ENCODE data around the gene SNX8. TPM values are rescaled to one million over a fixed set of nuclear protein-coding genes. Genes with fewer than 3 reads are reported as not detected.
"Not testable (repeated sequence)": the region's sequence is repeated elsewhere in the genome, so short reads cannot be mapped to it uniquely, and the experiment has no call there.

Gene SNX8
- total and polyA plus RNA-seq, 5 donors: 32.3 to 44.5 (median 37.6) TPM

GRCh38 chr7:2354186-2354938, 40.1 kb upstream of the SNX8 start, which contains the start of gene EIF3B:
TSS of gene EIF3B (plus strand) at chr7:2354827. CDS start at chr7:2354922, 95 bp downstream.
- intact Hi-C loops (cut with DNase I): loop anchor here in 1 of 4 donors (10.0 kb wide), 1 partner anchor 780 kb away; the partner anchor contains the start of gene PSMG3
- H3K27ac ChIP-seq (ENCODE audit: low read length): peak within 1 kb of the TSS; percentile 98
- DNase-seq (peak; percentile 92 to 96 (median 95)), ATAC-seq (peak; percentile 95 to 96)
- no peaks in the 10 kb centered on the region for H3K27me3 ChIP-seq (ENCODE audit: control insufficient read depth, insufficient read depth)
- H3K4me3 ChIP-seq (ENCODE audit: low read length): peak within 1 kb of the TSS; percentile 79
- H3K9me3 ChIP-seq (ENCODE audit: control insufficient read depth, low read length): no peaks in the 10 kb centered on the region
- H3K4me1 ChIP-seq (ENCODE audit: control insufficient read depth, insufficient read depth, low read length): peaks cover 6% of the 10 kb centered on the region
- under 1% methylated on average over 55 of the region's 55 CpGs for WGBS

DNA sequence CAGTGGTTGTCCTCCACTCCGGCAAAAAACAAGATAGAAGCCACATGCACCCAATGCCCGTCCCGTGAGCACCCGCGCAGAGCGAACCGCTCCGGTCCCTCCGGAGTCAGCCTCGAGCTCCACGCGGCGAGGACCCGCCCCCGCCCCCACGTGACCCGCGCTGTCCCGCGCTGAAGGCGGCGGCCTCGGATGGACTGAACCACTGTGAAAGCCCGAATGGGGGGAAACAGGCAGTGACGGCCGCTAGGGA, 39.6 kb upstream of the SNX8 start:
- under 1% methylated on average over 26 of the region's 26 CpGs for WGBS
- ATAC-seq: peak; percentile 92 to 93
- H3K4me1 ChIP-seq (ENCODE audit: control insufficient read depth, insufficient read depth, low read length): peaks cover 3% of the 10 kb centered on the region
- peak overlapping the region; percentile 98 for H3K27ac ChIP-seq (ENCODE audit: low read length)
- no peaks in the 10 kb centered on the region for H3K9me3 ChIP-seq (ENCODE audit: control insufficient read depth, low read length)
- intact Hi-C loops (cut with DNase I): loop anchor here in 1 of 4 donors (10.0 kb wide), 1 partner anchor 779 kb away; the partner anchor contains the start of gene PSMG3
- DNase-seq: peak; percentile 89 to 96 (median 96)
- peak overlapping the region; percentile 79 for H3K4me3 ChIP-seq (ENCODE audit: low read length)
- H3K27me3 ChIP-seq (ENCODE audit: control insufficient read depth, insufficient read depth): no peaks in the 10 kb centered on the region

- Histone ChIP-seq H3K27me3 (ENCODE audit: control insufficient read depth, insufficient read depth) (no peaks in the 10 kb centered on the region), H3K4me1 (ENCODE audit: control insufficient read depth, insufficient read depth, low read length) (peaks cover 3% of the 10 kb centered on the region), H3K4me3 (ENCODE audit: low read length) (peak overlapping the region; percentile 79), H3K27ac (ENCODE audit: low read length) (peak overlapping the region; percentile 1), H3K9me3 (ENCODE audit: control insufficient read depth, low read length) (no peaks in the 10 kb centered on the region)
- DNase-seq: no peak
- ATAC-seq: no peak
- intact Hi-C loops (cut with DNase I): loop anchor here in 1 of 4 donors (10.0 kb wide), 1 partner anchor 779 kb away; the partner anchor contains the start of gene PSMG3
- WGBS: 56% methylated on average over 22 of the region's 22 CpGs
Measured at GRCh38 chr7:2353113-2353935, 39.1 kb upstream of the SNX8 start.

DNA sequence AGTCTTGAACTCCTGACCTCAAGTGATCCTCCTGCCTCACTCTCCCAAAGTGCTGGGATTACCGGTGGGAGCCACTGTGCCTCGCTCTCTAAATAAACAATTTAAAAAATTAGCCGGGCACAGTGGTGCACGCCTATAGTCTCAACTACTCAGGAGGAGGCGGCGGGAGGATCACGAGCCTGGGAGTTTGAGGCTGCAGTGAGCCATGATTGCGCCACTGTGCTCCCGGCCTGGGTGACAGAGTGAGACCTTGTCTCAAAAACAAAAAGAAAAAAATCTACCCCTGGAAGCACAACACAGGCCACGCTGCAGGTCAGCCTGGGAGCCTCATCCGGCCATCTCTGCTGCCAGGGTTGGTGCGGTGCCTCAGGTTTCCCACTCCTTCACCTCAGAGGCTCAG, 36.6 kb upstream of the SNX8 start:
- Histone ChIP-seq H3K9me3 (ENCODE audit: control insufficient read depth, low read length) (no peaks in the 10 kb centered on the region), H3K4me1 (ENCODE audit: control insufficient read depth, insufficient read depth, low read length) (peaks cover 3% of the 10 kb centered on the region), H3K27me3 (ENCODE audit: control insufficient read depth, insufficient read depth) (no peaks in the 10 kb centered on the region), H3K4me3 (ENCODE audit: low read length) (no peak overlapping the region), H3K27ac (ENCODE audit: low read length) (no peak overlapping the region)
- intact Hi-C loops (cut with DNase I): loop anchor here in 1 of 4 donors (10.0 kb wide), 1 partner anchor 776 kb away; the partner anchor contains the start of gene PSMG3
- ATAC-seq (no peak), DNase-seq (no peak)
- 93% methylated on average over 12 of the region's 12 CpGs for WGBS

- DNase-seq: no peak
- Histone ChIP-seq H3K9me3 (ENCODE audit: control insufficient read depth, low read length) (no peaks in the 10 kb centered on the region), H3K4me3 (ENCODE audit: low read length) (no peak overlapping the region), H3K27ac (ENCODE audit: low read length) (no peak overlapping the region), H3K27me3 (ENCODE audit: control insufficient read depth, insufficient read depth) (no peaks in the 10 kb centered on the region), H3K4me1 (ENCODE audit: control insufficient read depth, insufficient read depth, low read length) (no peaks in the 10 kb centered on the region)
- ATAC-seq: no peak
- WGBS: 81% methylated on average over 9 of the region's 9 CpGs
- intact Hi-C loops (cut with DNase I): loop anchor here in 1 of 4 donors (10.0 kb wide), 1 partner anchor 775 kb away; the partner anchor contains the start of gene PSMG3
Measured at GRCh38 chr7:2350055-2350454, 35.8 kb upstream of the SNX8 start.

DNA sequence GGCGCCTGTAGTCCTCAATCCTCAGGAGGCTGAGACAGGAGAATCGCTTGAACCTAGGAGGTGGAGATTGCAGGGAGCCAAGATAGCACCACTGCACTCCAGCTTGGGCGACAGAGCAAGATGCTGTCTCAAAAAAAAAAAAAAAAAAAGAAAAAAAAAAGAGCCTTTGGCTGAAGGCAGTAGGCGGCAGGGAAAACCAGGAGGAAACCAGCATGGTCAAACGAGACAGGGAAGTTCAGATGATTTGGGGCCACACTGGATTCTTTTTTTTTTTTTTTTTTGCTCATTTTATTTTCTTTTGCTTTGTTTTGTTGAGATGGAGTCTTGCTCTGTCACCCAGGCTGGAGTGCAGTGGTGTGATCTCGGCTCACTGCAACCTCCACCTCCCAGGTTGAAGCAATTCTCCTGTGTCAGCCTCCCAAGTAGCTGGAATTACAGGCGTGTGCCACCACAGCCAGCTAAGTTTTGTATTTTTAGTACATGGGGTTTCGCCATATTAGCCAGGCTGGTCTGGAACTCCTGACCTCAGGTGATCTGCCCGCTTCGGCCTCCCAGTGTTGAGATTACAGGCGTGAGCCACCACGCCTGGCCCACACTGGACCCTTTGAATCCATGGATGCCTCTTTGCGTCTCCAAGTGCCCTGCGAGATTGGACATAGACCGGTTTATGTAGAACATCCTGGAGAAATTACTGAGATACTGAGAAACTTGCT, 33.3 kb upstream of the SNX8 start:
- H3K9me3 ChIP-seq (ENCODE audit: control insufficient read depth, low read length); H3K4me3 ChIP-seq (ENCODE audit: low read length); DNase-seq; H3K4me1 ChIP-seq (ENCODE audit: control insufficient read depth, insufficient read depth, low read length); H3K27me3 ChIP-seq (ENCODE audit: control insufficient read depth, insufficient read depth): not testable (repeated sequence)
- WGBS: 87% methylated on average over 15 of the region's 15 CpGs
- peak in 1 of 2 donors; percentile 9 for ATAC-seq
- intact Hi-C loops (cut with DNase I): loop anchor here in 3 of 4 donors (5.0 to 10.0 kb wide), 3 partner anchors 100 to 683 kb away; partner anchors contain the start of genes MRM2 (in 1 of the 3) and NUDT1 (in 1 of the 3)
- peak overlapping the region; percentile 52 for H3K27ac ChIP-seq (ENCODE audit: low read length)

GRCh38 chr7:2336626-2337299, 22.5 kb upstream of the SNX8 start:
- DNase-seq: no peak
- WGBS: 79% methylated on average over 20 of the region's 20 CpGs

GRCh38 chr7:2332606-2333231, 18.5 kb upstream of the SNX8 start:
- not testable (repeated sequence) for DNase-seq; H3K27ac ChIP-seq (ENCODE audit: low read length); H3K27me3 ChIP-seq (ENCODE audit: control insufficient read depth, insufficient read depth); H3K4me3 ChIP-seq (ENCODE audit: low read length); ATAC-seq; H3K4me1 ChIP-seq (ENCODE audit: control insufficient read depth, insufficient read depth, low read length); H3K9me3 ChIP-seq (ENCODE audit: control insufficient read depth, low read length)
- 94% methylated on average over 4 of the region's 4 CpGs for WGBS
- intact Hi-C loops (cut with DNase I): loop anchor here in 1 of 4 donors (10.0 kb wide), 1 partner anchor 78 kb away; no protein-coding TSS in a partner anchor

More at GRCh38 chr7:2336626-2337299, 22.5 kb upstream of the SNX8 start:
- Histone ChIP-seq H3K27ac (ENCODE audit: low read length) (no peak overlapping the region), H3K27me3 (ENCODE audit: control insufficient read depth, insufficient read depth) (no peaks in the 10 kb centered on the region), H3K9me3 (ENCODE audit: control insufficient read depth, low read length) (no peaks in the 10 kb centered on the region), H3K4me3 (ENCODE audit: low read length) (no peak overlapping the region), H3K4me1 (ENCODE audit: control insufficient read depth, insufficient read depth, low read length) (no peaks in the 10 kb centered on the region)
- intact Hi-C loops (cut with DNase I): loop anchor here in 1 of 4 donors (10.0 kb wide), 1 partner anchor 82 kb away; no protein-coding TSS in a partner anchor
- no peak for ATAC-seq

DNA sequence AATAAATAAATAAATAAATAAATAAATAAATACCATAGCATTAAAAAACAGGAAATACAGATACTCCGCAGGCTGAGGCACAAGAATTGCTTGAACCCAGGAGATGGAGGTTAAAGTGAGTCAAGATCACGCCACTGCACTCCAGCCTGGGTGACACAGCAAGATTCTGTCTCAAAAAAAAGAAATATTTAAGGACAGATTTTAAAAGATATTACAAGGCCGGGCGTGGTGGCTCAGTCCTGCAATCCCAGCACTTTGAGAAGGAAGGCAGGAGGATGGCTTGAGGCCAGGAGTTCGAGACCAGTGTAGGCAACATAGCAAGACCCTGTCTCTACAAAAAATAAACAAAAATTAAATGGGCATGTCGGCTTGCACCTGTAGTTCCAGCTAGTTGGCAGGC, 17.5 kb upstream of the SNX8 start:
- Histone ChIP-seq H3K4me3 (ENCODE audit: low read length) (no peak overlapping the region), H3K27ac (ENCODE audit: low read length) (no peak overlapping the region), H3K4me1 (ENCODE audit: control insufficient read depth, insufficient read depth, low read length) (no peaks in the 10 kb centered on the region), H3K27me3 (ENCODE audit: control insufficient read depth, insufficient read depth) (no peaks in the 10 kb centered on the region), H3K9me3 (ENCODE audit: control insufficient read depth, low read length) (no peaks in the 10 kb centered on the region)
- no peak for DNase-seq
- WGBS: 95% methylated on average over 6 of the region's 6 CpGs
- no peak for ATAC-seq
- intact Hi-C loops (cut with DNase I): loop anchor here in 1 of 4 donors (10.0 kb wide), 1 partner anchor 77 kb away; no protein-coding TSS in a partner anchor
